GM21723 (cell line): ENCODE data around the gene CAVIN4.

Source experiments
- ATAC-seq: cut with Tn5 transposase; IDR thresholded peaks from one replicate; pipeline ENCODE4 v1.9.1; 2021; ENCODE audit warnings: mild to moderate bottlenecking, moderate library complexity; ENCODE audit not compliant: unreplicated experiment

The CAVIN4 gene, protein sequence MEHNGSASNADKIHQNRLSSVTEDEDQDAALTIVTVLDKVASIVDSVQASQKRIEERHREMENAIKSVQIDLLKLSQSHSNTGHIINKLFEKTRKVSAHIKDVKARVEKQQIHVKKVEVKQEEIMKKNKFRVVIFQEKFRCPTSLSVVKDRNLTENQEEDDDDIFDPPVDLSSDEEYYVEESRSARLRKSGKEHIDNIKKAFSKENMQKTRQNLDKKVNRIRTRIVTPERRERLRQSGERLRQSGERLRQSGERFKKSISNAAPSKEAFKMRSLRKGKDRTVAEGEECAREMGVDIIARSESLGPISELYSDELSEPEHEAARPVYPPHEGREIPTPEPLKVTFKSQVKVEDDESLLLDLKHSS

DNA sequence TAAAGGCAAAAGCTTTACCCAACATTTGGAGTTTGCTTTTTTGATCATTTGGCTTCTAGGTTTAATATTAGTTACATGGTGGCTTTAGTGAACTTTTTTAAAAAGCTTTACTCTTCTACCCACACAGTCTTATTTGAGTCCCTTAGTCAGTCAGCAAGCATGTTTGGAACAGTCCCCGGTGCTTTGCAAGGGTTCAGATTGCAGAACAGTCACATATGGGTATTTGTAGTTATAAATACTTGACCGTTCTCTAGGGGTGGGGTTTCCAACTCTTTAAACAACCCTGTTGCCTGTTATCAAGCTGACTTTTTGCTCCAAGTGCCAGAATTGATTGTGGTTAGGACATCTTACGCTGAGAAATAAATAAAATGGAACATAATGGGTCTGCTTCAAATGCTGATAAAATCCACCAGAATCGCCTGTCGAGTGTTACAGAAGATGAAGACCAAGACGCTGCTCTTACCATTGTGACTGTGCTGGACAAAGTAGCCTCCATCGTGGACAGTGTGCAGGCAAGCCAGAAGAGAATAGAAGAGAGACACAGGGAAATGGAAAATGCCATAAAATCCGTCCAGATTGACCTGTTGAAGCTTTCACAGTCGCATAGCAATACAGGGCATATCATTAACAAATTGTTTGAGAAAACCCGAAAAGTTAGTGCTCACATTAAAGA lies at the start of gene CAVIN4:
Gene CAVIN4, plus strand, starts transcription at position 304 of the 673 bp plus-strand sequence. Its CDS starts 65 bp downstream, at position 369.
- no peak for ATAC-seq

DNA sequence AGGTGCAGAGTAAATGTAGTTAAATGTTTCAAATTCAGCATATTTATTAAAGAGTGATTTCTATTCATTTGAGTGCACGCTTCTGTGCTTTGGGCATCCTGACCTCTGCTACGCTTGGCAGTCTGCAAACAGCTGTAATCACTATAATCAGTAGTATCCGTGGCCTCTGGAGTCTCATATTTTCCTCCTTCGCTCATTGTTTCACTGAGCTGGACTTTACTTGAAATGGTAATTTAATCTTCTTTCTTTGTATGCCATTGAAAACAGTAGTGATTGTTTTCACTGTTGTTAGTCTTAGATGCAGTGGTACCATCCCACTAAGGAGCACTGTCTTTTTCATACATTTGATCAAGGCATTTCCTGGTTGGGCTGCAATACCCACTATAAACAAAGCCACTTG lies 43.5 kb upstream of the CAVIN4 start:
- ATAC-seq, result no peak

DNA sequence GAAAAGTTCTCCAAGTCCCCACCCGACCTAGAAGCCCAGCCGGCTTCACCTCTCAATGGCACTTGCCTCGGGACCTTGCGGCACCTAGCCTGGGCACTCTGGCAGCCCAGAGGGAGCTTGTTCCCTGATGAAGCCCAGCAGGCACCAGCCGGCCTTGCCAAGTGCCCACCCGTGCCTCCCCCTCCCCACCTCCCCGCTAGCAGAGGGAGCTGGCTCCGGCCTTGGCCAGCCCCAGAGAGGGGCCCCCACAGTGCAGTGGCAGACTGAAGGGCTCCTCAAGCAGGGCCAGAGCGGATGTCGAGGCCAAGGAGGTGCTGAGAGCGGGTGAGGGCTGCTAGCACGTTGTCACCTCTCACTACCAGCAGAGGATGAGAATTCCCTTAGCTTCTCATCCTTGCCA lies 37.6 kb upstream of the CAVIN4 start:
- ATAC-seq, result no peak

DNA sequence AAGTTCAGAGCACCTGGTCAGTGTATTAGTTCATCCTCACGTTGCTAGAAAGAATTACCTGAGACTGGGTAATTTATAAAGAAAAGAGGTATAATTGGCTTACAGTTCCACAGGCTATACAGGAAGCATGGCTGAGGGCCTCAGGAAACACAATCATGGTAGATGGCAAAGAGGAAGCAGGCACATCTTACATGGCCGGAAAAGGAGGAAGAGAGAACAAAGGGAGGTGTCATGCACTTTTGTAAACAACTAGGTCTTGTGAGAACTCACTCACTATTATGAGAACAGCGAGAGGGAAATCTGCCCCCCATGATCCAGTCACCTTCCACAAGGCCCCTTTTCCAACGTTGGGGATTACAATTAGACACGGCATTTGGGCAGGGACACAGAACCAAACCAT lies 28.8 kb upstream of the CAVIN4 start:
- ATAC-seq, result no peak

DNA sequence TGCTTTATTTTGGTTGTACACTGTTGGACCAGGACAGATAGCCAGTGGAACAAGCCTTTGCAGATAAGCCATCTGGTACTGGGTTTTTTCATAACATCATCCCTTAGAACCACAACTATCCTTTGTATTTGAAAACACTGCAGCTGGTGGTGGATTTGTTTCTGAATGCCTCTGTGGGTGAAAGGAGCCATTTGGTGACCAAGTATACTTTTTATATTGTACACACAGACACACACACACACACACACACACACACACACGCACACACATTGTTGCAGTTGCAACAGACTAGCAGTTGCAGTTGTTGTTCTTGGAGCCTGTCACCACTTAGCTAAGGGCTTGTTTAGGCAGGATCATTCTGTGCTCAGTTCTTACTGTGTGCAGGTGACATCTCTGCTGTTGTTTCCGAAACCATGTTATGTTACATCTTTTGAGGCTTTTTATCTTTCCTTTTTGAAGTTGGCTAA lies 22.9 kb upstream of the CAVIN4 start:
- ATAC-seq, result peak; percentile 59

DNA sequence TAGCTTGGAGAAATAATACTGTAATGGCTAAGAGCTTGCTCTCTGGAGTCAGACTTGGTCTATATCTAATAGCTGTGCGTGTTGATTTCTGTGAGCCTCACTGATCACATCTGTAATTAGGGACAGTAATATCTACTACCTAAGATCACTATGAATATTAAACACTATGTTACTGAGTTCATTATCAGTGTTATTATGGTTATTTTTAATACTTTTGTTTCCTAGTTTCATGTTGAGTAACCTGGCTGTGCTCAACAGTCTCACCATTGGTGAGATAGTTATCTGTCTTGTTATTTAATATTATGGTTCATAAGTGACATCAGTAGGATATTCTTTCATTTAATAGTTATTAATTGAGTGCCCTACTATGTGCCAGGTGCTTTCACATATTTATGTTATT lies 22.4 kb upstream of the CAVIN4 start:
- peak; percentile 85 for ATAC-seq

DNA sequence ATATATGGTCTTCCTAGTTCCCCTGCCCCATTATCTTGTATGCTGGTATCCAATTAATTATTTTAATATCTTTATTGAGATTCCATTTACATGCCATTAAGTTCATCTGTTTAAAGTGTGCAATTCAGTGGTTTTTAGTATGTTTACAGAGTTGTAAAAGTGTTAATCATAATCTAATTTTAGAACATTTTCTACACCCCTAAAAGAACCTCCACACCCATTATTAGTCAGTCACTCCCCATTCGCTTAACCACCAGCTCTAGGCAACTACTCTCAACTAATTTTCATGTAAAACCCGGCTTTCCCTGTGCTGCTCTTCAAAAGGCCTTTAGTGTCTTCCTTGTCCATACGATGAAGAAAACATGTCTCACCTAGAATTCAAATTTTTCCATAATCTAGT lies 20.8 kb upstream of the CAVIN4 start:
- no peak for ATAC-seq

DNA sequence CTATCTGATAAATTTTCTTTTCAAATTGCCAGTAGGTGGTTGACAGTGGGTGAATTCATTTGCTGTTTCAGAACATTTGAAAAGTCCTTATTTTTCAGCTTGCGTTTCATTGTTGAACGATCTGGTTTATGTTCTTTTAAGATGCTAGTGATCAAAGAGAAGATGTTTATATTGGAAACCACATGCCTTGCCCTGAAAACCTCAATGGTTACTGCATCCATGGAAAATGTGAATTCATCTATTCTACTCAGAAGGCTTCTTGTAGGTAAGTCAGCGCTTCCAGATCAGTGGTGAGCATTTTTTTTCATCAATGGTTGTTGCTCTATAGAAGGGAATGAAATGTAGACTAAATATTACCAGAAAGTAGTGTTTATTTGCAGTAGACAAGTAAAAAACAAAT lies 16.6 kb upstream of the CAVIN4 start:
- no peak for ATAC-seq

DNA sequence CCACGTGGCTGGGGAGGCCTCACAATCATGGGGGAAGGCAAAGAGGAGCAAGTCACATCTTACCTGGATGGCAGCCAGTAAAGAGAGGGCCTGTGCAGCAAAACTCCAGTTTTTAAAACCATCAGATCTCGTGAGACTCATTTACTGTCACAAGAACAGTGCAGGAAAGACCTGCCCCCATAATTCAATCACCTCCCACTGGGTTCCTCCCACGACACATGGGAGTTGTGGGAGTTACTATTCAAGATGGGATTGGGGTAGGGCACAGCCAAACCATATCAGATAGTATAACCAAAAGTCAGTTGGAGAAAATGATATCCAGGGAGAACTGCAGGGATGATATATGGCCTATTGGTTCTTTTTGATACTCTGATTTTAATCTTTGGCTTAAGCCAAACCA lies 10.0 kb upstream of the CAVIN4 start:
- ATAC-seq, result no peak

DNA sequence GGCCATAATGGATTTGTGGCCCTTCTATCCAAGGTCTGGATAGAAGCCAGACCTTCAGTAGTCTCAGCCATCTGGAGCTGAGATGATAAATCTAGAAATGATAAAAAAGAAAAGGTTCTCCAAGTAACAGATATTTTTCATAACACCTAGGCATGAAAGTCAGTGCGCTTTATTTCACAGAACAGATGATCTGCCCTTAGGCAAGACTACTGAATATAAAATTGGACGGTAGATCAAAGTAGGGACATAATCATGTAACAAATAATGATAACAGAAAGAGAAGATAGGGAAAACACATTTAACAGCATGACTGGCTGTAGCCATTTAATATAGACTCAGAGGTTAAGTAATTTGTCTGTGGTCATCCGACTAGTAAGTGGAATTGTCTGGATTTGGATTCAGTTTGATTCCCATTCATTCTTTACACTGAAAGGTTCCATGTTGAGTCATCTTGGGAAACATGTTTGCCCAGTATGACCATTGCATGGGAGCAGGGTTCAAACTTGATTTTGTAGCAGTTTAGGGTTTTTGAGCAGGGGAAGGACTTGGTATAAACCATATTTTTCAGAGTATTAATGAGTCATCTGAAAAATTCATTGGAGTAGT lies 4.1 kb upstream of the CAVIN4 start:
- ATAC-seq, result no peak

DNA sequence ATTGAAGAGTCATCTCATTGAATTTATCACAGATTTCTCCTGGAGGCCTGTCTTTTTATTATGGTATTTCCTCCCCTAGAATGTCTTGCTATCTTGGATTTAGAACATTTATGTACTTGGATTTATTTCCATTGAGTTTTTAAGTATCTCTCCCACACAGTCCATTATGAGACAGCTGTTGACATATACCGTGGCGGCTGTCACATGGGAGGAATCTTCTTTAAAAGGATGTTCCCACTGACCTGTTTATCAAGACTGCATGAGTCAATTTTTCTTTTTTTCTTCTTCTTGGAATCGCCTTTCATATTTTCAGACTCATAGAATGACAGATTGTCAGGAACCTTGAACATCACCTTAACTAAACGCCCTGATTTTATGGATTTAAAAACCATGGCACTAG lies 2.9 kb upstream of the CAVIN4 start:
- no peak for ATAC-seq

DNA sequence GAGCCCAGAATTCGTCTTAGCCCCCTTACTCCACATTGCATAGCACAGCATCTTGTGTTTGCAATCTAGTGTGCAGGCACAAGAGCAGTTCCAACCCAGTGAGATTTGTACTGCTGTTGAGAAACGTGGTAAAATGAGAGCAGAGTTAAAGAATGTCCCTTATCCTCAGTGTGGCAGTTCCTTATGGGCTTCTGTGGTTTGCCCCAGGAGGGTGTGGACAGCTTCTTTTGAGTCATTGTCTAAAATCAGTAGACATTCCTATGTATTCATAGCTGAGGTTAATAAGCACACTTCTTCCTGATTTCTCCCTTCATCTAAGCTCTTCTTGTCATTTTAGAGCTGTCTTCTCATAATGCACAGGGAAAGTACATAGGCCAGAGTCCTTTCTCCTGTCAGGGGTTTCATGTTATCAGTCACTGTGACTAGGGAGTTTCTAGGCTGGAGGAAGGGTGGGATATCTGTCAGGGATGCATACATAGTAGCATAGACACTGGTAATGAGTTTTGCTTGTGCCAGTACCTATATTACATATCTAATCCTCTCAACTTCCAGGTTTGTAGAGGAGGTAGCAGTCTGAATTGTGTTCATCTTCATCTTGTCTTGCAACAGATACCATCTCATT lies 2.0 kb upstream of the CAVIN4 start:
- no peak for ATAC-seq

DNA sequence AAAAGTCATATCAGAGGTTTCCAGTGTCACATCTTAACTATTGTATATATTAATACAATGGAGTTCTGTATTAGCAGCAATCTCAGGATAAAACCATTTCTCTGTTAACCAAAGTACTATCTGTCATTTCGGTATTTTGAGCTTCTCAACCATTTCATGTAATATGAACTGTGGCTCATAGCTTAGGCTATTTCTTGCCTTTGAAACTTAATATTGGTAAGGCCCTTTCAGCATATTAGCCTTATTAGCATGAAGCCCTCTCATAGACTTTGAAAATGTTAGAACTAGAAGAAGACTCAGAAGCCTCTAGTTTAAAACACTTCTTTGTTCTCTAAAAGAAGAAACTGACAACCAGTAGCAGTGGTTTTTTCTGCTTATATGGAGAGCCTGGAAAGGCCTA lies 731 bp downstream of the CAVIN4 start:
- ATAC-seq, result no peak

DNA sequence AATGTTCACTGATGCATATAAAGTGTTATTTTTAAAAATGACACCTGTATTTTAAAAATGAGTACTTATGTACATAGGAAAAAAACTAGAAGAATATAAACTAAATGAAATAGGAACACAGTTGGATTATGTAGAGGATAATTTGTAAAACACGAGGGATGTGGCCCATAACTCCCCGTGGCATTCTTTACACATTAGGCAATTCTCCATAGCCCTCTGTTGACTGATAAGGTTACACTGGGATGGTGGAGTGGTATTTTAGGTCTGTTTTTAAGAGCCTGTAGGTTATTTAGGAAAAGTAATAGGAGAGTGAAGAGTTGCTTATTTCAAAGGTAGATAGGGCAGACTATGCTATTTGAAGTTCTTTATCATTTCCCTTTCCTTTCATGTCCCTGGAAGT lies 1.8 kb downstream of the CAVIN4 start:
- ATAC-seq, result no peak

DNA sequence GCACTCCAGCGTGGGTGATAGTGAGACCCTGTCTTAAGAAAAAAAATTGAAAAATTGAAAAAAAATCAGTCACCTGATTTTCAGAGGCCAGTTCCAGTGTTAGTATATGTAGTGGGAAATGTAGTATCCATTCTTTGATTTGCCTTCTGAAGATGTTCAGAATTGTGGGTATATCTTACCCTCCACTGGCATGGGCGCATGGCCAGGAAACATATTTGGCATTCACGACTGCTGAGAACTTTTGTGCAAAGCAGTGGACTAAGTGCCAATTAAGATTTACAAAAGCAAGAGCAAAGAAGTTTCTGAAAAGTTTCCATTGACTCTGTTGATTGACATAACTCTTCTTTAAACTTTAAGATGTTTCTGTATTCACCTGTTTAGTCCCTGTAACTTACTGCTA lies 2.4 kb downstream of the CAVIN4 start:
- no peak for ATAC-seq

DNA sequence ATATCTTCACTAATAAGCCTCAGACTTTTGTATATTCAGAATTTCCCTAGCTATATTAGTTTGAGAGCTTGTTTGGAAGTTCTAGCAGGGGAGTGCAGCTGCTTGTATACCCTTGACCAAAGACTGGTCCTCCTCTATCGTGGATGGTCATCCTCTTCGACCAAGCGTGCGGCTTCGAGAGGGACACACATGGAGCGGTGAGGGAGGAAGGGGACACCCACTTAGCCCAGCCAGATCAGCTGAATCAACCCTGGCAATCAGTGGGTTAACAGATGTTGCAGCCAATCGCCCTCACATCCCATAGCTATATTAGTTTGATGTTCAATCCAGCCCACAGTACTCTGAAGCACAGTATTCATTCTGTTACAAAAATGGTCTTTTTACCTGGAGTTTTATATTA lies 3.2 kb downstream of the CAVIN4 start:
- no peak for ATAC-seq

DNA sequence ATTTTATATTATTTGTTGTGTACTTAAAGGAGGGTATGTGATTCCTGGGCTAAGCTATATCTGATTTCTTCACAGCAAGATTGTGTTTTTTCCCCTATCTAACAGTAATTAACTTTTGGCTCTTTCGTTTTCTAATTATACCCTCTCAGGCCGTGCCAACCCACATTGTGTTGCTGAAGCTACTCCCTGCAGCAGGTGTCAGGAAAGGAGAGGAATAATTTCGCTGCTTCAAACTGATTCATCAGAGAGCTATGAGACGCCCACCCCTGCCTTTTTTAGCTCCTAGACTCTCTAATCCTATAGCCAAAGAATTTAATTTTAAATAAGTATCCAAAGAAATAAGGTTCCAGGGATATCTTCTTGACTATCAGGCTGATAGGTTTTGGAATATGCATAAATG lies 3.8 kb downstream of the CAVIN4 start:
- ATAC-seq, result no peak

DNA sequence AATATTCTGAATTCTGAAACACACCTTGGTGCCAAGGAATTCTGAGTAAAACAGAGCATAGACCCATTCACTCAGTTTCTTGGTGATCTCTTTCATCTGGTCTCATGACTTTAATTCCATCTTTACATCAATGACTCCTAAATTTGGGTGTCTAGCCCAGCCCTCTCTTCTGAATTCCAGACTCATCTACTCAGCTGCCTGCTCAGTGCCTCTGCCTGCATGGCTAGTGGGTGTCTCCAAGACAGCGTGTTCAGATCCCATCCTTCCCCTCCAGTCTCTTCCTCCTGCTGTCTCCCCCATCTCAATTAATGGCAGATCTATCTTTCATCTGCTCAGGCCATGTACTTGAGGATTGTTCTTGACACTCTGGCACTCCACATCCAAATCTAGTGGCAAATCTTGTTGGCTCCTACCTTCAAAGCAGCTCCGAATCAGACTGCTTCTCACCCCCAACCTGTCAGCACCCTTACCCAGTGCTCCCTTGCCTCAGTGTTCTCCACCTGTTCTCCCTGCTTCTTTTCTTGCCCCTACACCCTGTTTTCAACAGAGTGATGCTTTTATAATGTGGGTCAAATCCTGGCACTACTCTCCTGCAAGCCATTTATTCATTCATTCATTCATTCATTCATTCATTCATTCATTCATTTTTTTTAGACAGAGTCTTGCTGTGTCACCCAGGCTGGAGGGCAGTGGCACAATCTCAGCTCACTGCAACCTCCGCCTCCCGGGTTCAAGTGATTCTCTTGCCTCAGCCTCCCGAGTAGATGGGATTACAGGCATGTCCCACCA lies 5.3 kb downstream of the CAVIN4 start:
- no peak for ATAC-seq

DNA sequence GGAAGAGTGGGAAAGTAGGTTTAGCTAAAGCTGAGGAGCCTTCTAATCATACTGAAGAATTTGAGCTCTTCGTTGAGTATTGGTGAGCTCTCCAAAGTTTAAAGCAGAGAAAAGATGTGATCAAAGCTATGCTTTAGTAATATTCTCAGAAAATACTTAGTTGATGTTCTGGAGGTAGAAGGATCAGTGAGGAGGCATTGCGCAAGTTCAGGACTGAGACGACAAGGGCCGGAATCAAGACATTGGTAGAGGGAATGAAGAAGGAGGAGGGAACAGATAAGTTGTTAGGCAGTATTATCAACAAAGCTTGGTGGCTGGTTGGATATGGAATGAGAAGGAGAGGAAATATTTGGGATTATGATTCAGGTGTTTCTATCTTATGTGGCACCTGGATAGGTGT lies 7.1 kb downstream of the CAVIN4 start:
- ATAC-seq, result no peak

DNA sequence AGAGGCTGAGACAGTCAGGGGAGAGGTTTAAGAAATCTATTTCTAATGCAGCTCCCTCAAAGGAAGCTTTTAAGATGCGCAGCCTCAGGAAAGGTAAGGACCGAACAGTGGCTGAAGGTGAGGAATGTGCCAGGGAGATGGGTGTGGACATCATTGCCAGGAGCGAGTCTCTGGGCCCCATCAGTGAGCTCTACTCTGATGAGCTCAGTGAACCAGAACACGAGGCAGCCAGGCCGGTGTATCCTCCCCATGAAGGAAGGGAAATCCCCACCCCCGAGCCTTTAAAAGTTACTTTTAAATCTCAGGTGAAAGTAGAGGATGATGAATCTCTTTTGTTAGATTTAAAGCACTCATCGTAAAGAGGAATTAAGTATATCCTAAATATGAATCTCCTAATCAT lies 8.2 kb downstream of the CAVIN4 start:
- no peak for ATAC-seq

DNA sequence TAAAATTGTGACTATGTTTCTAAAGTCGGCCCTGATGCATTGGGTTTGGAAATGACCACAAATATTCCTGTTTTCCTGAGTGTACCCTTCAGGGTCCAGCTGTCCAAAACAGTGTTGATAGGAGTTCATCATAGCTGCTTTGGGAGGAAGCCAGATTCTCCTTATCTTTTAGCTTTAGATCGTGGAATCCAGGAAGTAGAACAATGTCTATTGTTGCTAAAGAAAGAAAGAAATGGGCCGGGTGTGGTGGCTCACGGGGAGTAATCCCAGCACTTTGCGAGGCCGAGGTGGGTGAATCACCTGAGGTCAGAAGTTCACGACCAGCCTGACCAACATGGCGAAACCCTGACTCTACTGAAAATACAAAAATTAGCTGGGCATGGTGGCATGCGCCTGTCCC lies 9.5 kb downstream of the CAVIN4 start:
- no peak for ATAC-seq
